Measurements from ENCODE around the gene SORL1-AS1.

GRCh38 chr11:121408830-121409229 is 43.9 kb downstream of the SORL1-AS1 start:
- no peak for TF ChIP-seq CTCF (IDR thresholded peaks at IDR 0.05 in 4 of 5, conservative IDR thresholded peaks at IDR 0.05 in 1 of 5)
- no peak for TF ChIP-seq POLR2A (IDR thresholded peaks at IDR 0.05)

Measured in gastrocnemius medialis (tissue), 4 donors.